Activated CD4-positive, alpha-beta T cell treated with anti-CD3 and anti-CD28 coated beads, Interleukin-2, amount 10 ng/mL, durations not matched to agents 24 days and 14 days (primary cell): ENCODE results near the gene NAV3. TPM values are rescaled to one million over a fixed set of nuclear protein-coding genes. Genes with fewer than 3 reads are reported as not detected.

Source experiments
- DNase-seq: peaks from one replicate; pipeline ENCODE4 v3.0.0; 2022
- H3K27ac Mint-ChIP-seq: one replicate; pipeline ENCODE4 v1.8.0; 2022; ENCODE audit warnings: mild to moderate bottlenecking, mixed read lengths
- H3K27me3 Mint-ChIP-seq: one replicate; pipeline ENCODE4 v1.8.0; 2022; ENCODE audit warnings: mixed read lengths
- H3K36me3 Mint-ChIP-seq: one replicate; pipeline ENCODE4 v1.8.0; 2022; ENCODE audit warnings: low read depth, mild to moderate bottlenecking, mixed read lengths
- H3K4me1 Mint-ChIP-seq: one replicate; pipeline ENCODE4 v1.8.0; 2021; ENCODE audit warnings: mixed read lengths
- H3K4me3 Mint-ChIP-seq: one replicate; pipeline ENCODE4 v1.8.0; 2022; ENCODE audit warnings: mild to moderate bottlenecking, moderate library complexity, mixed read lengths
- H3K9me3 Mint-ChIP-seq: one replicate; pipeline ENCODE4 v1.8.0; 2021; ENCODE audit warnings: mixed read lengths
- intact Hi-C: fragments of 100-400 bp; cut with micrococcal nuclease; formaldehyde crosslinking; loops from one replicate; pipeline ENCODE4 v1.15.1; 2023
- total RNA-seq: library from RNA; stranded (reverse); gene quantifications from 2 replicates; pipeline ENCODE4 v1.2.3, GENCODE V29; 2022

The NAV3 gene
- total RNA-seq, 1 donor from 2014 or later = not detected

DNA sequence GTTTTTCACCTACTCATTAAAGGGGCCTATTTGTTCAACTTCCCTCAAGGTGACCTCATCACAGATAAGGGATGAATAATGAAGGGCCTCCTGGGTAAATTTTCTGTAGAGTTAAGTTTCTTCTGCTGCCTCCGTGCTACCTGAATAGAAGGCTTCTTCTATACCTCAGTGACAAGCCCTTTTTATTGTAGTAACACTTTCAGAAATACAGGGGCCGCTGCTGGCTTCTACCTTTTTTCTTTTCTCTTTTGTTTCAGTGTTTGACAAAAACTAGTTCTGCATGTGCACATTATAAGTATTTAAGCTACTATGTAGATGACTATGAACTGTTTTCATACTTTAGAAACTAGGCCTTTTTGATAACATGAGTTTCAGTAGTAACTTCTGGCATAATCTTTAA is 207.0 kb downstream of the NAV3 start:
- Mint-ChIP-seq H3K4me1 (no peaks in the 10 kb centered on the region), H3K9me3 (no peaks in the 10 kb centered on the region), H3K27me3 (no peaks in the 10 kb centered on the region), H3K36me3 (no peaks in the 10 kb centered on the region), H3K4me3 (no peak overlapping the region), H3K27ac (no peak overlapping the region)
- intact Hi-C loops = no loop called here
- DNase-seq = no peak

DNA sequence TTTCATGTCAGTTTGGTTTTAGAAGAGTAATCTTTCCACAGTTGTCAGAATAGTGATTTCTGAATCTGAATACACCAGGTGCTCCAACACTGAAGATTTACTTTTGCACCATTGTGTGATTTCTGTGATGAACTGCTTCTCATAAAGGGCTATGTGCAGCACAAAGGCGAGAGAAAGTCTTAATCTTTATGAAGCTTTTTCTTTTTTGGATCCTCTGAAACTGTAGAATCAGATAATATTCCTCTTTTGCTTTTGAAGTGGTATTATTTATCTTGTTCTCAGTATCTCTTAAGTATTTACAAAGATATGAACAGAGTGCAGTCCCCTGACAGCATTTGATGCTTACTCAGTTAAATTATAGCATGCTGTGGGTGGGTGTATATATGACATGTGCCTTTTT is 207.8 kb downstream of the NAV3 start:
- no peaks in the 10 kb centered on the region for H3K36me3 Mint-ChIP-seq
- intact Hi-C loops = no loop called here
- no peak for DNase-seq
- H3K27me3 Mint-ChIP-seq = no peaks in the 10 kb centered on the region
- no peaks in the 10 kb centered on the region for H3K9me3 Mint-ChIP-seq
- no peak overlapping the region for H3K27ac Mint-ChIP-seq
- H3K4me1 Mint-ChIP-seq = no peaks in the 10 kb centered on the region
- no peak overlapping the region for H3K4me3 Mint-ChIP-seq

DNA sequence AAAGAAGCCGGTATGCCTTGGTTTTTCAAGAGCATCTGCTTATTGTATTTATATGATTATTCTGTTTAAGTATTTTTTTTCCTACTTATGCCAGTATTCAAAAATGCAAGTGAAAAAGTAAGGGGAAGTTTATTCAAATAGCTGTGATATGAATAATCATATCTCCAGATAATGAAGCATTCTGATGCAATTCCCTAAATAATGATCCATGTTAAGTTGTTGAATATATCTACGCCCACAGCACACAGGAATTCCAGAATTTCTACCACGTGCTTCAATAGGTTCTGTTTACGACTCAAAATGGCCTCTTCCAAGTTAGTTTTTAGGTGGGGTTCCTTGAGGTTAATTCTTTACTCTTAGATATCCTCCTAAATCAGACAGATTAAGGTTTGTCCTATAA is 208.3 kb downstream of the NAV3 start:
- Mint-ChIP-seq H3K27ac (no peak overlapping the region), H3K36me3 (no peaks in the 10 kb centered on the region), H3K27me3 (no peaks in the 10 kb centered on the region), H3K9me3 (no peaks in the 10 kb centered on the region), H3K4me1 (no peaks in the 10 kb centered on the region), H3K4me3 (no peak overlapping the region)
- DNase-seq = no peak
- intact Hi-C loops = no loop called here

DNA sequence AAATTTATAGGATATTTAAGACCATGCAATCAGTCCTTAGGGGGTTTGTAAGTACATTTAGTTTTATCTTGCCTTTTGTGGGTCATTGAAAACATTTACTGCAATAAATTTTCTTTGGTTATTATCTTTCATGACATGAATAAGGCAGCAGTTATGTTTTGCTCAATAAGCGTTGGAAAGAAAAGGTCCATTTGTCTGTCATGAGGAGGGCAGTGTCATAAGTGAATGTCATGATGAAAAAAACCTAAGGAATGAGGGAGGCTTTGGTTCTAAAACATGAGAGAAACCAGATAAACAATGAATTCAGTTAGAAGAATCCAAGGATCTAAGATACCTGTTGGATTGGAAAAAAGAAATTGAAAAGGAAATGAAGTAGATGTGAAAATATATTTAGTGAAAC is 209.4 kb downstream of the NAV3 start:
- intact Hi-C loops = no loop called here
- no peaks in the 10 kb centered on the region for H3K4me1 Mint-ChIP-seq
- no peak overlapping the region for H3K4me3 Mint-ChIP-seq
- H3K27me3 Mint-ChIP-seq = no peaks in the 10 kb centered on the region
- H3K36me3 Mint-ChIP-seq = no peaks in the 10 kb centered on the region
- no peaks in the 10 kb centered on the region for H3K9me3 Mint-ChIP-seq
- H3K27ac Mint-ChIP-seq = no peak overlapping the region
- no peak for DNase-seq

DNA sequence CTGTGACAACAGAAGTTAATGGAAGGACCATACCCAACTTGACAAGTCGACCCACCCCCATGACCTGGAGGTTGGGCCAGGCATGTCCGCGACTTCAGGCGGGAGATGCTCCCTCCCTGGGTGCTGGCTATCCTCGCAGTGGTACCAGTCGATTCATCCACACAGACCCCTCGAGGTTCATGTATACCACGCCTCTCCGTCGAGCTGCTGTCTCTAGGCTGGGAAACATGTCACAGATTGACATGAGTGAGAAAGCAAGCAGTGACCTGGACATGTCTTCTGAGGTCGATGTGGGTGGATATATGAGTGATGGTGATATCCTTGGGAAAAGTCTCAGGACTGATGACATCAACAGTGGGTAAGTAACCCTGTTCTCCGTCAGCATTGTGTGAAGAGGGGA is 220.1 kb downstream of the NAV3 start:
- Mint-ChIP-seq H3K27ac (no peak overlapping the region), H3K27me3 (no peaks in the 10 kb centered on the region), H3K4me1 (no peaks in the 10 kb centered on the region), H3K9me3 (peaks cover 13% of the 10 kb centered on the region), H3K4me3 (no peak overlapping the region), H3K36me3 (no peaks in the 10 kb centered on the region)
- DNase-seq = no peak
- intact Hi-C loops = no loop called here

DNA sequence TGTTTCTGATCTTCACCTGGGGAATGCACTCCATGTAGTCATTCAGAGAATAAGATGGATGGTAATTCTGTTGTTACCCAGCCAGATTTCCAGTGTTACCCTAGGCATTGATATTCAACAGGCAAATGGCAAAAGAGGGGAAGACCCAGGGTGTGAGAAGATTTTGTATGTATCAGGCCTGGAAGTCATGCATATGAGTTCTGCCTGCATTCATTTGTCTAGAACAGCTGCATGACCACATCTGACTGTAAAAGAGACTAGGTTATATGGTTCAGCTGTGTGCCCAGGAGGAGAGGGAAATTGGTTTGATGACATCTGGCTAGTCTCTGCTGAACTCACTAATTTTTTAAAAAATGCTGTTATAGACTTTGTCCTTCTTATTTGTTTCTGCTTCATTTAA is 224.9 kb downstream of the NAV3 start:
- Mint-ChIP-seq H3K4me3 (no peak overlapping the region), H3K27me3 (no peaks in the 10 kb centered on the region), H3K27ac (no peak overlapping the region), H3K9me3 (no peaks in the 10 kb centered on the region), H3K36me3 (no peaks in the 10 kb centered on the region), H3K4me1 (no peaks in the 10 kb centered on the region)
- DNase-seq = no peak
- intact Hi-C loops = no loop called here

DNA sequence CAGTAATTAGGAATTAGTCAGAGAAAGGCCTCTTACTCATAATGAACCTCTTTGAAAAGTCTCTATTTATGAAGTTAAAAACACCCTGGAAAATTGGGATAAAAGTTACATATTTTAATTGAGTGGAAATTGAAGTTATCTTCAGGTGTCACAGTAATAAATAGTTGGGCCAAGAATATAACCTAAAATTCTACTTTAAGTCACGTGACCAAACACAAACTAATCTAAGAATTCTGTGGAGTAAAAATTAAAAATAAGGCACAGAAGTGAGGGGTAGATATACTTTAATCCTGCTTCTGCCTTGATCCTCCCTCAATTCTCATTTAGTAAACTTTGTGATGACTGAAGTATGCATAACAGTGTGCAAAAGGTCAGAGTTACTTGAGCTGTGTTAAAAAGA is 226.4 kb downstream of the NAV3 start:
- intact Hi-C loops = no loop called here
- Mint-ChIP-seq H3K4me1 (no peaks in the 10 kb centered on the region), H3K4me3 (no peak overlapping the region)

DNA sequence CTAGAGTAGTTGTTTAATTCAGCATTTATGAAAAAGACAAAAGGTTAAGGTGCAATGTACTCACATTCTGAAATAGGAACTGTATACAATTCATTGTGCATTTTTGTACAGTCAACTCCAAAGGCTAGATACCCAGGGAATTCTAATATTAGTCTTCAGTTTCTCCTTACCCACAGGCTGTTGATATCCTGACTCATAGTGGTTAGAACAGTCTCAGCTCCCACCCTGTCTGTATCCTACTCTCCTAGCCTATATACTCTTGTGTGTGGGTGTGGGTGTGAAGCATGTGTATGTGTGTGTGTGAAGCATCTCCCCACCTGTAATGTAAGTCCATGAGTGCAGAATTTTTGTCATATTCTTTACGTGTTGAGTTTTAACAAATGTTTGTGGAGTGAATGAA is 229.5 kb downstream of the NAV3 start:
- H3K9me3 Mint-ChIP-seq = no peaks in the 10 kb centered on the region
- no peak for DNase-seq
- H3K4me1 Mint-ChIP-seq = no peaks in the 10 kb centered on the region
- no peaks in the 10 kb centered on the region for H3K36me3 Mint-ChIP-seq
- H3K27me3 Mint-ChIP-seq = no peaks in the 10 kb centered on the region
- intact Hi-C loops = no loop called here
- H3K27ac Mint-ChIP-seq = no peak overlapping the region
- no peak overlapping the region for H3K4me3 Mint-ChIP-seq

More for the DNA sequence above, 226.4 kb downstream of the NAV3 start:
- H3K36me3 Mint-ChIP-seq = no peaks in the 10 kb centered on the region
- no peaks in the 10 kb centered on the region for H3K27me3 Mint-ChIP-seq
- H3K27ac Mint-ChIP-seq = no peak overlapping the region
- no peaks in the 10 kb centered on the region for H3K9me3 Mint-ChIP-seq
- no peak for DNase-seq

DNA sequence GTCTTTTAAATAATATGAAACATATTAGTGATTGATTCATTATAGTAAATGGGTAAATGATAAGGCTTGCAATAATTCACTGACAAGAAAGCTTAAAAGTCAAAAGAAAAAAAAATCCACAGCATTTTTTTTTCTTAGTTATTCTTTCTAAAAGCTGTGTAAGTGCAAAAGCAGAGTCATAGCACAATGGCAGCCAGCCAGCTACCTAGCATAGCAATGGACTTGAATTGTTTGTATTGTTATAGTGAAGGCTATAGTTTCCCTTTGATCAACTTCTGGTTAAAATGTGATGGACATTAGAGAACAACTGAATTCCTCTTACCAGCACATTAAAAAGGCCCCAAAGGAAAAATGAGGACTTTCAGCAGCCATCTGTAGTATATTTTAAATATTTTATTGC is 232.1 kb downstream of the NAV3 start:
- H3K36me3 Mint-ChIP-seq = no peaks in the 10 kb centered on the region
- H3K27me3 Mint-ChIP-seq = no peaks in the 10 kb centered on the region
- H3K4me1 Mint-ChIP-seq = no peaks in the 10 kb centered on the region
- H3K27ac Mint-ChIP-seq = no peak overlapping the region
- no peaks in the 10 kb centered on the region for H3K9me3 Mint-ChIP-seq
- no peak for DNase-seq
- H3K4me3 Mint-ChIP-seq = no peak overlapping the region
- intact Hi-C loops = no loop called here

DNA sequence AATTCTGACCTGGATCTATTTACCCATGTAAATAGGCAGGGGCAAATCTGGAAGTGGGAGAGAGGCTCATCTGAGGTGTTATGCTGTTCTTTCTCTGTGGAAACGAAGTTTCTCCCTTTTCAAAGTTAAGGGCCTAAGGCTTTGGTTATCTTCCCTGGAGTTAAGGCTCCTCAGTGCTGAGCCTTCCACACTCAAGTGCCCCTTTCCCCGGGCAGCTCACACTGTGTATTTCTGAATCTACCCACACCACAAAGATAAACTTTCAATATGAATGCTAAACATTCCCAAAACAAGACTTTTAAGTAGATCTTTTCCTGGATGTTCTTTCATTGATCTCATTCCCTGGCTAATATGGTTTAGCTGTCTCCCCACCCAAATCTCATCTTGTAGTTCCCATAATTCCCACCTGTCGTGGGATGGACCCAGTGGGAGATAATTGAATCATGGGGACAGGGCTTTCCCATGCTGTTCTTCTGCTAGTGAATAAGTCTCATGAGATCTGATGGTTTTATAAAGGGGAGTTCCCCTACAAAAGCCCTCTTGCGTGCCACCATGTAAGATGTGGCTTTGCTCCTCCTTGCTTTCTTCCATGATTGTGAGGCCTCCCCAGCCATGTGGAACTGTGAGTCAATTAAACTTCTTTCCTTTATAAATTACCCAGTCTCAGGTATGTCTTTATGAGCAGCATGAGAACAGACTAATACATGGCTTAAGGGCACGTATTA is 251.1 kb downstream of the NAV3 start:
- no peak overlapping the region for H3K4me3 Mint-ChIP-seq
- no peak for DNase-seq
- no peaks in the 10 kb centered on the region for H3K36me3 Mint-ChIP-seq
- no peaks in the 10 kb centered on the region for H3K4me1 Mint-ChIP-seq
- intact Hi-C loops = no loop called here
- no peaks in the 10 kb centered on the region for H3K27me3 Mint-ChIP-seq
- no peak overlapping the region for H3K27ac Mint-ChIP-seq
- no peaks in the 10 kb centered on the region for H3K9me3 Mint-ChIP-seq

DNA sequence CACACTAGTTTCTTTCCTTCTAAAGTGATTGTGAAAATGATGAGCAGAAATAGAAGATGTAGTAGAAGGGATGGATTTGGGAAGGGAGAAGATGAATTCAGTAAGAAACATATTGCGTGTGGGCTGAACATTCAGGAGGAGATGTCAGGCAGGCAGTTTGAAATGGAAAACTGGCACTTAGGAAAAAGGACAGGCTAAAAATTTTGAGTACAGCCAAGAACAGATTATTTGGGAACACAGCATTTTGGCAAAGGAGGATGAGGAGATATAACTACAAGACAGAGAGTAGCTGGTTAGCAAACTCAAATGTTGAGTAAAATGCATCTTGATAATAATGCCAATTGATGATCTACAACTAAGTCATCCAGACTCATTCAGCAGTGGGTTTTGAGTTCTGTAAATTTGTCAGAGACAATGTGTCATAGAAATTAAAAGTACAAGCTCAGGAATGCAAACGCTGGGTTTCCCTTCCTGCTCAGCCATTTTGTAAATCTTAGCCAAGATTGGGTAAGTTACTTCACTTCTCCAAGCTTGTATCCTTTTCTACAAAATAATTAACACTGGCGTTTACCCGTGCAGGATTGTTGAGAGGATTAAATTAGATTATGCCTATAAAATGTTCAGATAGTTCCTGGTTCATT is 255.0 kb downstream of the NAV3 start:
- intact Hi-C loops = no loop called here
- Mint-ChIP-seq H3K4me3 (no peak overlapping the region), H3K9me3 (no peaks in the 10 kb centered on the region), H3K27me3 (no peaks in the 10 kb centered on the region), H3K4me1 (no peaks in the 10 kb centered on the region), H3K27ac (no peak overlapping the region), H3K36me3 (no peaks in the 10 kb centered on the region)
- no peak for DNase-seq

DNA sequence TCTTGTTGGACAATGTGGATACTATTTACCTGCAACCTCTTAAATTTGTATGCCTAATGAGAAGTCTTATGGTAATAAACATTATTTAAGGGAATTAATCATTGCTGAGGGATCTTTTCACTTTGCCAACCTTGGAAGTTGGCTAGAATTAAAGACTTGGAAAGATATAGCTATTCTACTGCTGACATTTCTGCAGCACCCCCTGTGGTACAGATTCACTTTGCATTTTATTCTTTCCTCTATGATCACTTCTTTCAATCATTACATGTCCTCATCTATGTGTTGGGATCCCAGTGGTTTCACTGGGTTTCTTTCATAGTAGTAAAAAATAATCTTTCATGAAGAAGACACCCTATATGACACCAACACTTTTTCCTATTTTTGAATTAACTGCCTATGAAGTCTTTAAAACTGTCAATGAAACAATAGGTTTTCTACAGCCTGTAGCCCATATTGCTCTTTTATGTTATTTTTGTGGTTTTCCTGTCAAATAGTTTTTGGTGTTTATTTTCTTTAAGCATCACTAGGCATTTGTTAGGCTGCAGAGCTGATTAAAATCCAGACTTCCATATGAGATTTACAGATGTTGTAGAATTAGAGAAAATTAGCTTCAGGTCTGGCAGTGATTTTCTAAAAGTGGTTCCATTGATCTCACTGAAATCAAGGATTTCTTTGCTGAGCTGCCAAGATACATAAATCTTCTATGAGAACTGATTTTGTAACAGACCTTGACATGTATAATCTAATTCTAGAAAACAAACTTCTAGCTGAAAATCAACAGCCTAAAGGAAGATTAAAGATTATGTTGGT is 256.1 kb downstream of the NAV3 start:
- intact Hi-C loops = no loop called here
- no peak overlapping the region for H3K27ac Mint-ChIP-seq
- H3K4me1 Mint-ChIP-seq = no peaks in the 10 kb centered on the region
- no peaks in the 10 kb centered on the region for H3K36me3 Mint-ChIP-seq
- H3K27me3 Mint-ChIP-seq = no peaks in the 10 kb centered on the region
- no peak overlapping the region for H3K4me3 Mint-ChIP-seq
- H3K9me3 Mint-ChIP-seq = no peaks in the 10 kb centered on the region
- DNase-seq = no peak

DNA sequence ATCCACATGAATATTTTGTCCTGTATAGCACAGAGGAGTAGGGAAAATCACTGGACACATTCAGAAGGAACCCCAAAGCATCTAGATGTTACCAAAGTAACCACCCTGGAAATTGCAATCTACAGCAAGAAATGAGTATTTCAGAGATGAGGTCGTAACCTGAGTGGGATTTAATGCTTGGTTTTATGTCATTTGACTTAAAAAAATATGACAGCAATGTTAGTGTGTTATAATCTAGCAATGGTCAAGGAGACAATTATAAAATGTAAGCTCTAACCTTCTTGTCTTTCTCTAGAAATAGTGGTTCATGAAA is 256.6 kb downstream of the NAV3 start:
- H3K27me3 Mint-ChIP-seq = no peaks in the 10 kb centered on the region
- intact Hi-C loops = no loop called here
- H3K4me3 Mint-ChIP-seq = no peak overlapping the region
- no peaks in the 10 kb centered on the region for H3K9me3 Mint-ChIP-seq
- H3K4me1 Mint-ChIP-seq = no peaks in the 10 kb centered on the region
- no peak for DNase-seq
- H3K36me3 Mint-ChIP-seq = no peaks in the 10 kb centered on the region
- no peak overlapping the region for H3K27ac Mint-ChIP-seq

DNA sequence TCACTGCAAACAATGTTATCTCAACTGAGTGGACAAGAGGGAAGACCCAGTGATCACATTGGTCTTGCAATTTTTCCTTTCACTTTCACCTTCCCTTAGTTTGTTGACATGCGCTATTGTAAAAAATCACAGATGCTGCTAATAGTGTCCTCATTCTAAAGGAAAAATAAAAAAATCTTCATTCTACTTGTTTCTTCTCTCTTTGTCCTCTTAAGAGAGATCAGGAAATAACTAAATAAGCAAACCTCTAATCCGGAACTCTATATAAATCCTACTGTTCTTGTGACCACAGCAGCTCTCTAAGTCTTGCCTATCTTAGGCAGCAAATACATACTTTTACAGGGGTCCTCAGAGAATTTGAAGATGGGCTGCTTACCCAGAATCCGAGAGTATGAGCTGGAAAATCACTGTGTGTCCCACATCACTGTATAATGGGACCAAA is 257.7 kb downstream of the NAV3 start:
- H3K36me3 Mint-ChIP-seq = no peaks in the 10 kb centered on the region
- no peaks in the 10 kb centered on the region for H3K27me3 Mint-ChIP-seq
- no peaks in the 10 kb centered on the region for H3K9me3 Mint-ChIP-seq
- intact Hi-C loops = no loop called here
- no peak overlapping the region for H3K4me3 Mint-ChIP-seq
- H3K27ac Mint-ChIP-seq = no peak overlapping the region
- no peak for DNase-seq
- no peaks in the 10 kb centered on the region for H3K4me1 Mint-ChIP-seq
